Trophoblast cell (in vitro differentiated cells and primary cell): ENCODE data around the gene HEBP2.

Source experiments
- DNase-seq, 2 donors: peaks; one replicate each; pipeline ENCODE4 v3.0.0-alpha.2; 2016
- H2AFZ ChIP-seq: 2 replicates; pipeline ENCODE4 v1.6.1; 2013; ENCODE audit warnings: low read length, moderate library complexity, mild to moderate bottlenecking; ENCODE audit not compliant: insufficient read depth, poor library complexity
- H2AK5ac ChIP-seq: 2 replicates; pipeline ENCODE4 v1.6.1; 2013; ENCODE audit warnings: mild to moderate bottlenecking, low read length
- H2BK120ac ChIP-seq: 2 replicates; pipeline ENCODE4 v1.6.1; 2013; ENCODE audit warnings: low read length, mild to moderate bottlenecking, moderate library complexity; ENCODE audit not compliant: insufficient read depth, poor library complexity
- H2BK12ac ChIP-seq: 2 replicates; pipeline ENCODE4 v1.6.1; 2013; ENCODE audit warnings: mild to moderate bottlenecking, low read length, moderate library complexity
- H2BK5ac ChIP-seq: 2 replicates; pipeline ENCODE4 v1.6.1; 2013; ENCODE audit warnings: low read length, low read depth, moderate library complexity, mild to moderate bottlenecking; ENCODE audit not compliant: poor library complexity
- H3K14ac ChIP-seq: 2 replicates; pipeline ENCODE4 v1.6.1; 2013; ENCODE audit warnings: mild to moderate bottlenecking, low read length
- H3K18ac ChIP-seq: 2 replicates; pipeline ENCODE4 v1.6.1; 2013; ENCODE audit warnings: mild to moderate bottlenecking, low read length
- H3K23ac ChIP-seq: 2 replicates; pipeline ENCODE4 v1.6.1; 2013; ENCODE audit warnings: low read length
- H3K27ac ChIP-seq: 2 replicates; pipeline ENCODE4 v1.5.1; 2013; ENCODE audit warnings: low read depth, mild to moderate bottlenecking, inconsistent platforms, low read length, moderate library complexity
- H3K27me3 ChIP-seq: 2 replicates; pipeline ENCODE4 v1.6.1; 2013; ENCODE audit warnings: inconsistent platforms, mild to moderate bottlenecking, low read length, moderate library complexity; ENCODE audit not compliant: insufficient read depth
- H3K36me3 ChIP-seq, 2 experiments: 1 replicate in 1 of 2; 2 replicates in 1 of 2; pipeline ENCODE4 v1.6.1; 2013; ENCODE audit warnings: low read length in 2 of 2, mild to moderate bottlenecking in 2 of 2, moderate library complexity in 1 of 2; ENCODE audit not compliant: insufficient read depth in 2 of 2, control insufficient read depth in 1 of 2
- H3K4ac ChIP-seq: 2 replicates; pipeline ENCODE4 v1.6.1; 2013; ENCODE audit warnings: low read depth, mild to moderate bottlenecking, low read length, moderate library complexity
- H3K4me1 ChIP-seq, 2 experiments: 1 replicate in 1 of 2; 2 replicates in 1 of 2; pipeline ENCODE4 v1.6.1; 2013; ENCODE audit warnings: low read length in 2 of 2, mild to moderate bottlenecking in 2 of 2, moderate library complexity in 1 of 2; ENCODE audit not compliant: insufficient read depth in 2 of 2, control insufficient read depth in 1 of 2
- H3K4me2 ChIP-seq: 2 replicates; pipeline ENCODE4 v1.6.1; 2013; ENCODE audit warnings: inconsistent platforms, mild to moderate bottlenecking, low read length, moderate library complexity
- H3K4me3 ChIP-seq: 2 replicates; pipeline ENCODE4 v1.5.1; 2013; ENCODE audit warnings: mild to moderate bottlenecking, low read depth, low read length, inconsistent platforms
- H3K79me1 ChIP-seq: one replicate; pipeline ENCODE4 v1.6.1; 2013; ENCODE audit warnings: low read length
- H3K79me2 ChIP-seq: 2 replicates; pipeline ENCODE4 v1.6.1; 2013; ENCODE audit warnings: low read length, mild to moderate bottlenecking; ENCODE audit not compliant: control insufficient read depth, insufficient read depth, poor library complexity
- H3K9ac ChIP-seq: 2 replicates; pipeline ENCODE4 v1.6.1; 2013; ENCODE audit warnings: mild to moderate bottlenecking, low read length
- H3K9me3 ChIP-seq: 2 replicates; pipeline ENCODE4 v1.6.1; 2013; ENCODE audit warnings: low read depth, mild to moderate bottlenecking, control low read depth, inconsistent platforms, low read length; ENCODE audit not compliant: insufficient read depth
- H4K12ac ChIP-seq: 2 replicates; pipeline ENCODE4 v1.6.1; 2013; ENCODE audit warnings: low read depth, mild to moderate bottlenecking, low read length, moderate library complexity
- H4K8ac ChIP-seq: 2 replicates; pipeline ENCODE4 v1.6.1; 2013; ENCODE audit warnings: low read depth, mild to moderate bottlenecking, low read length, moderate library complexity
- H4K91ac ChIP-seq: one replicate; pipeline ENCODE4 v1.6.1; 2013; ENCODE audit warnings: low read depth, mild to moderate bottlenecking, low read length, moderate library complexity
- WGBS: extraction: QIAGEN DNeasy Blood & Tissue Kit; methylation state at CpG from one replicate; pipeline ENCODE4 v1.1.7; 2013; ENCODE audit warnings: missing lambda C conversion rate; ENCODE audit not compliant: insufficient read length, insufficient coverage; ENCODE audit errors: extremely low coverage; 5-methylcytosine and 5-hydroxymethylcytosine counted together

HEBP2 gene

GRCh38 chr6:138400326-138400725, 3.7 kb upstream of the HEBP2 start:
- Histone ChIP-seq H3K9me3 (peaks cover 1% of the 10 kb centered on the region), H3K23ac (no peak overlapping the region), H3K4me3 (no peak overlapping the region), H3K18ac (no peak overlapping the region), H3K79me2 (peaks cover 17% of the 10 kb centered on the region), H4K12ac (no peak overlapping the region), H4K8ac (no peak overlapping the region), H2BK5ac (no peak overlapping the region), H2BK120ac (no peak overlapping the region), H3K79me1 (peaks cover 18% of the 10 kb centered on the region), H2BK12ac (no peak overlapping the region), H3K14ac (no peak overlapping the region), H3K27ac (no peak overlapping the region), H3K9ac (no peak overlapping the region), H3K4me1 (peaks cover 4 to 6% of the 10 kb centered on the region in 2 experiments), H2AK5ac (no peak overlapping the region), H3K36me3 (no peaks in the 10 kb centered on the region), H3K27me3 (no peaks in the 10 kb centered on the region), H4K91ac (no peak overlapping the region), H3K4ac (no peak overlapping the region), H3K4me2 (no peak overlapping the region), H2AFZ (no peak overlapping the region)
- no CpG with 5 or more reads among the region's 3 CpGs for WGBS
- no peak for DNase-seq

GRCh38 chr6:138401960-138402837, 1.8 kb upstream of the HEBP2 start:
- no peak overlapping the region for H3K4ac ChIP-seq
- no peak overlapping the region for H4K91ac ChIP-seq
- H4K8ac ChIP-seq, result no peak overlapping the region

GRCh38 chr6:138402838-138403187, 1.2 kb upstream of the HEBP2 start:
- peak overlapping the region; percentile 92 for H3K4me2 ChIP-seq
- H3K79me1 ChIP-seq, result peaks cover 18% of the 10 kb centered on the region
- H4K12ac ChIP-seq, result no peak overlapping the region
- peak overlapping the region; percentile 91 for H2AFZ ChIP-seq
- no peak overlapping the region for H3K23ac ChIP-seq
- H2AK5ac ChIP-seq, result no peak overlapping the region
- no peak overlapping the region for H3K4me3 ChIP-seq
- H3K27ac ChIP-seq, result no peak overlapping the region
- H4K91ac ChIP-seq, result peak overlapping the region; percentile 97
- H2BK120ac ChIP-seq, result no peak overlapping the region
- H3K79me2 ChIP-seq, result peaks cover 17% of the 10 kb centered on the region
- H3K4ac ChIP-seq, result no peak overlapping the region
- H3K18ac ChIP-seq, result no peak overlapping the region
- peaks cover 9 to 11% of the 10 kb centered on the region in 2 experiments for H3K36me3 ChIP-seq
- H3K27me3 ChIP-seq, result no peaks in the 10 kb centered on the region
- H3K9ac ChIP-seq, result no peak overlapping the region
- peaks cover 1% of the 10 kb centered on the region for H3K9me3 ChIP-seq
- DNase-seq, result no peak
- peaks cover 4 to 6% of the 10 kb centered on the region in 2 experiments for H3K4me1 ChIP-seq
- H2BK12ac ChIP-seq, result peak overlapping the region; percentile 90
- no peak overlapping the region for H3K14ac ChIP-seq
- H4K8ac ChIP-seq, result no peak overlapping the region
- whole genome bisulfite sequencing, result no CpG with 5 or more reads among the region's 8 CpGs
- no peak overlapping the region for H2BK5ac ChIP-seq

More at GRCh38 chr6:138401960-138402837, 1.8 kb upstream of the HEBP2 start:
- no peak overlapping the region for H2BK120ac ChIP-seq
- no peaks in the 10 kb centered on the region for H3K27me3 ChIP-seq
- WGBS, result no CpG with 5 or more reads among the region's 14 CpGs
- H3K14ac ChIP-seq, result no peak overlapping the region
- no peak overlapping the region for H4K12ac ChIP-seq
- peaks cover 3 to 5% of the 10 kb centered on the region in 2 experiments for H3K36me3 ChIP-seq
- H3K4me2 ChIP-seq, result no peak overlapping the region
- H3K79me1 ChIP-seq, result peaks cover 18% of the 10 kb centered on the region
- H3K18ac ChIP-seq, result no peak overlapping the region
- H3K27ac ChIP-seq, result no peak overlapping the region
- no peak overlapping the region for H2AFZ ChIP-seq
- peaks cover 1% of the 10 kb centered on the region for H3K9me3 ChIP-seq
- H3K9ac ChIP-seq, result no peak overlapping the region
- H3K79me2 ChIP-seq, result peaks cover 17% of the 10 kb centered on the region
- H2BK5ac ChIP-seq, result no peak overlapping the region
- H3K4me3 ChIP-seq, result no peak overlapping the region
- peaks cover 4 to 6% of the 10 kb centered on the region in 2 experiments for H3K4me1 ChIP-seq
- no peak for DNase-seq
- H2BK12ac ChIP-seq, result peak overlapping the region; percentile 52
- no peak overlapping the region for H3K23ac ChIP-seq
- no peak overlapping the region for H2AK5ac ChIP-seq

DNA sequence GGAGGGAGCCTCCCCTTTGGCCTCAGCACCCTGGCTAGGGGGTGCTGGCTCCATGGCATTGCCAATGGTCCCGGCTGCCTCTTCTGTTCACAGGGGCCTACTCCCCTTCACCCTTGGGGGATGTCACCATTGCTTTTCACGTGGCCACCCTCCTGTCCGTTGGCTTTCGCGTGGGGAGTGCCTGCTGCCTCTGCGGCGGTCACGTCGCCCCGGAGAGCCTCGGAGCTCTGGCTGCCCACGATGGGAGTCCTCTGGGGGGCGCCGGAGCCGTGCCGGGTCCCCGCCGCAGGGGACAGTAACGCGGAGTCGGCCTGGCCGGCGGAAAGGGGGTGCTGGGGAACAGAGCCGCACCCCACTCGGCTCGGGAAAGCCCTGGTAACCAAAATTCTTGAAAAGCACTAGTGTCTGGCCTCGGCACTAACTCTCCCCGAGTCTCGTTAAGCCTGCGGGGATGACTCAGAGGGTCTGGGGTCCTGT, 661 bp upstream of the HEBP2 start:
- peak overlapping the region; percentile 97 for H2BK5ac ChIP-seq
- H3K27me3 ChIP-seq, result no peaks in the 10 kb centered on the region
- peak overlapping the region; percentile 95 for H2AK5ac ChIP-seq
- H4K8ac ChIP-seq, result peak overlapping the region; percentile 94
- H3K4me3 ChIP-seq, result peak overlapping the region; percentile 72
- H3K27ac ChIP-seq, result peak overlapping the region; percentile 95
- H3K36me3 ChIP-seq, result peaks cover 10 to 14% of the 10 kb centered on the region in 2 experiments
- peaks cover 1% of the 10 kb centered on the region for H3K9me3 ChIP-seq
- peak overlapping the region; percentile 96 for H3K14ac ChIP-seq
- H4K12ac ChIP-seq, result peak overlapping the region; percentile 83
- peak overlapping the region; percentile 60 for H3K4ac ChIP-seq
- peak overlapping the region; percentile 96 for H3K18ac ChIP-seq
- H2BK12ac ChIP-seq, result peak overlapping the region; percentile 90
- peaks cover 18% of the 10 kb centered on the region for H3K79me1 ChIP-seq
- peaks cover 4 to 6% of the 10 kb centered on the region in 2 experiments for H3K4me1 ChIP-seq
- H3K4me2 ChIP-seq, result peak overlapping the region; percentile 92
- DNase-seq, result no peak
- no CpG with 5 or more reads among the region's 30 CpGs for WGBS
- H2BK120ac ChIP-seq, result peak overlapping the region; percentile 98
- H4K91ac ChIP-seq, result peak overlapping the region; percentile 97
- no peak overlapping the region for H3K23ac ChIP-seq
- H2AFZ ChIP-seq, result peak overlapping the region; percentile 91
- peak overlapping the region; percentile 78 for H3K9ac ChIP-seq
- peaks cover 17% of the 10 kb centered on the region for H3K79me2 ChIP-seq
